ENCODE measurements around the gene IRAK1BP1. TPM values are rescaled to one million over a fixed set of nuclear protein-coding genes. Genes with fewer than 3 reads are reported as not detected.

Gene IRAK1BP1
- polyA plus RNA-seq, 12 donors: 2.3 to 9.9 (median 4.1) TPM; not detected in 1

Other genes starting within 250 kb of the IRAK1BP1 start
- 10 to 100 TPM; 22.2 to 89.8 (median 30.6) TPM for gene PHIP, start 210.7 kb downstream of the IRAK1BP1 start, polyA plus RNA-seq (ENCODE audit: insufficient read length in 12 of 12)

Measured in muscle of arm (tissue), 12 donors.